HuH-7.5 (cell line): ENCODE results near the gene KCNK10.

ENCODE experiments used
- DNase-seq: peaks from one replicate; pipeline ENCODE4 v3.0.0; 2011; ENCODE audit warnings: low spot score

The KCNK10 gene, protein sequence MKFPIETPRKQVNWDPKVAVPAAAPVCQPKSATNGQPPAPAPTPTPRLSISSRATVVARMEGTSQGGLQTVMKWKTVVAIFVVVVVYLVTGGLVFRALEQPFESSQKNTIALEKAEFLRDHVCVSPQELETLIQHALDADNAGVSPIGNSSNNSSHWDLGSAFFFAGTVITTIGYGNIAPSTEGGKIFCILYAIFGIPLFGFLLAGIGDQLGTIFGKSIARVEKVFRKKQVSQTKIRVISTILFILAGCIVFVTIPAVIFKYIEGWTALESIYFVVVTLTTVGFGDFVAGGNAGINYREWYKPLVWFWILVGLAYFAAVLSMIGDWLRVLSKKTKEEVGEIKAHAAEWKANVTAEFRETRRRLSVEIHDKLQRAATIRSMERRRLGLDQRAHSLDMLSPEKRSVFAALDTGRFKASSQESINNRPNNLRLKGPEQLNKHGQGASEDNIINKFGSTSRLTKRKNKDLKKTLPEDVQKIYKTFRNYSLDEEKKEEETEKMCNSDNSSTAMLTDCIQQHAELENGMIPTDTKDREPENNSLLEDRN

DNA sequence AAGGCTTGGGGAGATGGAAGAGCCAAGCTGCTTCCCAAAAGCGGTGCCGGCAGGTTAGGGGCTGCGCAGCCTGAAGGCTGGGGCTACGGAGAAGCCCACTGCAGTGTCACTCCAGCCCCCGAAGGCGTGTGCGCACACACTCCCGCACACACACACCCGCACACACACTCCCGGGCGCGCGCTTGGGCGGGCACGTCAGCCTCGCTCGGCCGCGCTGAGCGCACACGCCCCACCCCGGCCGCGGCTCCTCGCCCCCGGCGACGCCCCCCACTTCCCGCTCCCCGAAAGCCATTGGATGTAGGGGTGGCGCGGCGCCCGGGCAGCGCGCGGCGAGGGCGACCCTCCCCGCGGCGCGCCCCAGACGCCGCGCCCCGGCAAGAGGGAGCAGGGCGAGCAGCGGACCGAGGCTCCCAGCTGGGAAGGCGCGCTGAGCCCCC lies at the start of gene KCNK10:
Gene KCNK10 (minus strand): TSS at position 184 of the 437 bp plus-strand sequence. CDS start 471 bp downstream, outside the sequence.
- no peak for DNase-seq

DNA sequence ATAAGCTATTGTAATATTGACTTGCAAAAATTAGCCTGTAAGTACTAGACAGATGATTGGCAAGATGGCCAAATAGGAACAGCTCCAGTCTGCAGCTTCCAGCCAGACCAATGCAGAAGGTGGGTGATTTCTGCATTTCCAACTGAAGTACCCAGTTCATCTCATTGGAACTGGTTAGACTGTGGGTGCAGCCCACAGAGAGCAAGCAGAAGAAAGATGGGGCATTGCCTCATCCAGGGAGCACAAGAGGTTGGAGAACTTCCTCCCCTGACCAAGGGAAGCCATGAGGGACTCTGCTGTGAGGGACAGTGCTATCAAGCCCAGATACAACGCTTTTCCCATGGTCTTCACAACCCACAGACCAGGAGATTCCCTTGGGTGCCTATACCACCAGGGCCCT lies 46.4 kb upstream of the KCNK10 start:
- no peak for DNase-seq

DNA sequence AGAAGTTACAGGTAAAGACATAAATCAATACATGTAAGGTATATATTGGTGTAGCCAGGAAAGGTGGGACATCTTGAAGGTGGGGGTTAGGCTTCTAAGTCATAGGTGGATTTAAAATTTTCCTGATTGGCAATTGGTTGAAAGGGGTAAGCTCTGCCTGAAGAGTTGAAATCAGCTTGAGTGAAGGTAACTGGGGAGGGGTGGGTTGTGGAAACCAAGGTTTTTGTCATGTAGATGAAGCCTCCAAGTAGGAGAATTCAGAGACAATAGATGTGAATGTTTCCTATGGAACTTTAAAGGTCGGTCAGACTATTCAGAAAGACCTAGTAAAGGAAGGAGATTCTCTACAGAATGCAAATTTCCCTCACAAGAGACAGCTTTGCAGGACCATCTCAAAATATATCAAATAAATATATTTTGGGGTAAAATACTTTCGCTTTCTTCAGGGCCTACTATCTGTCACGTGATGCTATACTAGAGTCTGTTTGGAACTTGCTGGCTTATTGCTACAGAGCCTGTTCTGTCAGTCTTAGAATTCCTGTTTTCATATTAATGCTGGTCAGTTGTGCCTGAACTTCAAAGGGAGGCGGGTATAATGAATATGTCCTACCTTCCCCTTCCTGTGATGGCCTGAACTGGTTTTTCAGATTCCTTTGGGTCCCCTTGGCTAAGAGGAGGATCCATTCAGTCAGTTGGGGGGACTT lies 41.8 kb upstream of the KCNK10 start:
- no peak for DNase-seq

DNA sequence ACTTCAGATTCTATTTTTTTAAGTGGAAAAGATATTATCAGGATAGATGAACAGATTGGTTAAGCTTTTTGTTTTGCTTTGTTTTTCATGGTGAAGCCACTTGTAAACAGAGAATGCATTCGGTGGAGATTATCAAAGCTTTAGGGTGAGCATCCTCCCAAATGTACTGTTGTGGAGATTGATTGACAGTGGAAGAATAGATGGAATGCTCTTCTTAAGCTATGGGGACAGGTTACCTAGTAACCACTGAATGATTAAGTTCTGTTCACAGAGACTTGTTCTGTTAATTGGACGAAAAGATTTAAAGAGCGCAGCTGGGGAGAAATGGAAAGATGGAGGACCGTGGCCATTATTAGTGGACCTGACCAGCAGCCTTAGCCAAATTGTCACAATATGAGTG lies 40.6 kb upstream of the KCNK10 start:
- no peak for DNase-seq

DNA sequence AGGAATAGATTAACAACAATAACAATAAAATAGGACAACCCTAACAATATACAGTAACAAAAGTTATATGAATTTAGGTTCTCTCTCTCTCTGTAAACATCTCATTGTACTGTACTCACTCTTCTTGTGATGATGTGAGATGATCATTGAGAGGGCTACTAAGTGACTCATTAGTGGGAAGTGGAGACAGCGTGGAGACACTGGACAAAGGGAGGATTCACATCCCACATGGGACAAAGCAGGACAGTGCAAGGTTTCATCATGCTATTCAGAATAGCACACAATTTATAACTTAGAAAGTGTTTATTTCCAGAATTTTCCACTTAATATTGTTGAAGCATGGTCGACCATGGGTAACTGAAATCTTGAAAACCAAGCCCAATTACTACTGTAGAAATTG lies 36.4 kb upstream of the KCNK10 start:
- no peak for DNase-seq

DNA sequence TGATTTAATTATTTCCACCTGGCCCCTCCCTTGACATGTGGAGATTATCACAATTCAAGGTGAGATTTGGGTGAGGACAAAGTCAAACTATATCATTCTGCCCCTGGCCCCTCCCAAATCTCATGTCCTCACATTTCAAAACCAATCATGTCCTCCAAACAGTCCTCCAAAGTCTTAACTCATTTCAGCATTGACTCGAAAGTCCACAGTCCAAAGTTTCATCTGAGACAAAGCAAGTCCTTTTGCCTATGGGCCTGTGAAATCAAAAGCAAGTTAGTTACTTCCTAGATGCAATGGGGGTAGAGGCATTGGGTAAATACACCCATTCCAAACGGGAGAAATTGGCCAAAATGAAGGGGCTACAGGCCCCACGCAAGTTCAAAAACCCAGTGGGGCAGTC lies 31.3 kb upstream of the KCNK10 start:
- DNase-seq = no peak

DNA sequence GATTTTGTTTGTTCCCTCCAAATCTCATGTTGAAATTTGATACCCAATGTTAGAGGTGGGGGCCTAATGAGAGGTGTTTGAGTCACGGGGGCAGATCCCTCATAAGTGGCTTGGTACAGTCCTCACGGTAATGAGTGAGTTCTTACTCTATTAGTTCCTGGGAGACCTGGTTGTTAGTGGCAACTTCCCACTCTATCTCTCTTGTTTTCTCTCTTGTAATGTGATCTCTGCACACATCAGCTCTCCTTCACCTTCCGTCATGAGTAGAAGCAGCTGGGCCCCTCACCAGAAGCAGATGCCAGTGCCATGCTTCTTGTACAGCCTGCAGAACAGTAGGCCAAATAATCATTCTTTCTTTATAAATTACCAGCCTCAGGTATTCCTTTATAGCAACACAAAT lies 29.6 kb upstream of the KCNK10 start:
- DNase-seq = no peak

DNA sequence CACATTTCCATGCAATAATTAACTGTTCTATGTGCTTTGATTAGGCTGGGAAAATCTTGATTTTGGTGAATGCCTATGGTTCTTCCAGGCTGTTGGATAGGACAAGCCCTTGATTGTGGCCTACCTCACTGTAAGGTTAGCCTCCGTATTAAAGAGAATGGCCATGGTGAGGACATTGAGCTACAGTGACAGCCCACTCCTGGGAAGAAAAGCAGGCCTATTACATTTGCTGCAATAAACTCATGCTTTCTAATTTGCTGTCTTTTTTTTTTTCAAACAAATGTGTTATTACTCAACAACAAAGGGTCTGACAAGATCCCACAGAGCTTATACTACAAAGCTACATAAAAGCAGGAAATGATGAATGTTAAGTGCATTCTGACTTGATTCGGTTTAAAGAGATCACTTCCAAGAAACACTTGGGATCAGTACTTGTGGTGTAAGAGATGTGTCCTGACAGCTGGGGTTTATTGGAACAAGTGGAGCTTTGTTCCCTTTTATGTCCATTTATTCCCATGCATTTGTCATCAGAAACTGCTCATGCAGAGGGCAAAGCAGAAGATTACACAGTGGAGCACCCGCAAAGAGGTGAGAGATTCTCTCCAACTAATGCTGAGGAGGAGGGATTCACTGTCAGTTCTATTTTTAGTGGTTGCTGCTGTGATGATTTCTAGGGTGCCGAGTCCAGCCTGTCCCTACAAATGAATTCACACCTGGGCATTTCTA lies 29.1 kb upstream of the KCNK10 start:
- no peak for DNase-seq

DNA sequence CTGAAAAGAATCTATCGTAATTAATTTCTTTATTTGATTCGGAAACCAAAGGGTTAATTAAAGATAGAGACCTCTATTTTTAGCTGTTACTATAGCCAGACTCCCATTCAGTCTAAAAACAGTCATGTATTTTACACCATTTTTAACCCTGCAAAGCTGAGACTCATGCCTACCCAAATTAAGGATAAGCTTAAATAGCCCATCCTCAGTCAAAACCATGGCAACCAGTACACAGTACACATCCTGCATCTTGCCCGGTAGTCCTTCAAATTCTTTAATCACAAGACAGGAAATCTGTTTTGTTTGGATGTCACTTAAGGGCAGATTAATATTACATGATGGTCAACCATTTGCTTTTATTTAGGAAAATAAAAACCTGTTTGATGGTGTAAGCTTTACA lies 25.5 kb upstream of the KCNK10 start:
- no peak for DNase-seq

DNA sequence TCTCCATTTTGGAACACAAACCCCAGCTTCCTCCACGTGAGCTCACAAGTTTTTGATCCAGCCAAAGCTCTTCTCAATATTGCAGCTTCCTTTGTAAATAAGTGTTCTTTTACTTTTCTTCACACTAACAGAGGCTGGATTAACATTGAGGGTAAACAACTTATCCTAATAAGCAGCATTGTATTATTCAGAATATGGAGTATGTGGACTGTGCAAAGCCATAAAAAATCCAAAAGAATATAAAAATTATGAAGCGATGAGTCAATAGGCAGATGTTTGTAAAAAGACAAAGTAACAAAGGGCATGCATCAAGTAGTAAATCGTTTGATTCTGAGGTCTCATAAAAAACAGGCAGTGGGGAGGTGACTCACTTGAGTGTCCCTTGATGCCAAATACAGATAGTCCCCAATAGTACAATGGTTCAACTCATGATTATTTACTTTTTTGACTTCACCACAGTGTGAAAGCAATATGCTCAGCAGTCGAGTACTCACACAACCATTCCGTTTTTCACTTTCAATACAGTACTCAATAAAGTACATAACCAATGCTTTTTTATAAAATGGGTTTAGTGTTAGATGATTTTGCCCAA lies 23.1 kb upstream of the KCNK10 start:
- no peak for DNase-seq

DNA sequence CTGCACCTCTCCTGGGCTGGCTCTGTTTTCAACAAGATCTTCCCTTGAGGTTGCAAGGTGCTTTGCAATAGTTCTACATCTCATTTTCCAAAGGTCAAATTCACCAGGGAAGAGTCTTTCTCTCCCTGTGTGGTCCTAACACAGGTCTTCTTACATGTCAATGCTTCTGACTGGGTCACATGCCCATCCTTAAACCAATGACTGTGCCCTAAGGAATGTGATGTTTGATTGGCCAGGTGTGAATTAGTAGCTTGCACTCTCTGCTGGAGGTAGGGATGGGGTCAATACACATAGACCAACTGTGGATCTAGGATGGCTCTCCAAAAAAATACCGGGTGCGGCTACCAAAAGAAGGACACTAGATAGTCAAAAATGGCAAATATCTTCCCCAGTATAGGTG lies 19.9 kb upstream of the KCNK10 start:
- no peak for DNase-seq

DNA sequence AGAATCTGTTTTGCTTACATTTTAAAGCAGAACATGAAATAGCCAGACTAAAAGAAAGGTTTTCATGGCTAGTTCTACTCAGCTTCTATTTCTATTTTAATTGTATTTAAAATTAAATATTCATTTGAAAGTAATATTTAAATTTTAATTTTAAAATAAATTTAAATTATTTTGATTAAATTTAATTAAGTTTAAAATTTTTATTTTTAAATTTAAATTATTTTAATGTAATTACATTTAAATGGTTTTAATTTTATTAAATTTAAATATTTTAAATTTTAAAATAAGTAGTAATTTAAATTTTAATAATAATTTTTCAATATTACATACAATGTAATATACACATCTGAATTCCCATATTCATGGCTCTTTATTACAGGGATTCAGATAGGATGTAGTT lies 17.3 kb upstream of the KCNK10 start:
- DNase-seq = no peak

DNA sequence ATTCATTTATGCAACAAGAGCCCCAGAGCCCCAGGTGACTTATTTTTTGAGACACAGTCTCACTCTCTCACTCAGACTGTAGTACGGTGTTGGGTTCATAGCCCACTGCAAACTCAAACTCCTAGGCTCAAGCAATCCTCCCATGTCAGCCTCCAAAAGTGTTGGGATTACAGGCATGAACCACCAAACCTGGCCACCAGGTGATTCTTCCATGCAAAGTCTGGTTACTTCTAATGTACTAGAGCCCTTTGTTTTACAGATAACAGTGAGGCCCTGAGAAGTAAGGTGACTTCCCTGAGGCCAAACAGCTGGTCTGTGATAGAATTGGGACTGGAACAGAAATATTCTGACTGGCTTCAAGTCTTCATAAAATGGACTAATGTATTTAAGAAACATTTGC lies 10.0 kb upstream of the KCNK10 start:
- DNase-seq = no peak

DNA sequence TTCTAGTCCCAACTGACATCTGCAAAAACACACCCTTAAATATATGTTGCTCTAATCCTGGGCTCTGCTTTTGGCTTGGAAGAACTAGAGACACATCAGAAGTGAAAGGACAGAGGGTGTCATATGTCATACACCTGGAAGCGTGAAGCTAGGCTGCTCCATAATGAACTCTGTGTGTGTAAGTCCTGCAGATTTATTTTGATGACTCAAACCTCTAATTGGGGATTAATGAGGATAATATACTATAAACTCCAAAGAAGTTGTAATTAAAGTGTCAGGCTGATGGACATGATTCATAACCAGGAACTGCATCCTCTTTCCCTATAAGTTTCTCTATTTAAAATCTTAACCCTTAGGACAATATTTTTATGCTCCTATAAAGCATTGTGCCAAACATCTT lies 4.4 kb upstream of the KCNK10 start:
- no peak for DNase-seq

DNA sequence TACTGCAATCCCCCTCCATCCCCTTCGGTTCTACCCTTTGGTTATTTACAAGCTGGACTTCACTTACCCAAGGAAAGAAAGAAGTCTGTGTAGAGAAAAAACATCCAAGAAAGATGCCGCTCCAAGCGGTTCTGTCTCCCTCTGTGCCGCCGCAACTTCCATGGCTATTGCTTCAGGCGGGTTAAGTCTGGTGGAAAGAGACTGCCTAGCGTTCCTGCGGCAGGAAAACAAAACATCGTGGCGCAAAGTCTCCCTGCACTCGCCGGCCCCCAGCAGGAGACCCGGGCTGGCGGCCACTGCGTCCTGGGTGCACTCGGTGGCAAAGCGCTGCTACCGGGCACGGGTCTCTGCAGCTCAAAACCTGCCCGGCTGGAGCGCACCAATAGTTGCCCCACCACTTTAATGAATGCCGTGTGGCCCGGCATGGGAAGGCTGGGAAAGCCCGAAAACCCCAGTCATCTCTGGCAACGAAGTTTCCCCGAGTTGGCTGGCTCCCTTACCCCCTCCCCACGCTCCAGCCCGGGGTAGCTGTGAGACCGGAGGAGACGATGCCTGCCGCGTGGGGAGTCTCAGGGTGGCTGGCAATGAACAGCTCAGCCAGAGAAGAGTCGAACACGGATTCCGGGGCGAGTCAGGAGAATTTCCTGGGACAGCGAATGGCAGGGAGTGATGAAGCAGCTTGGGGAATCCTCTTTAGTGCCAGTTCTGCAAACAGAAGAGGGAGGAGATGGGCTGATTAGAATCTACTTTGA lies 3.5 kb upstream of the KCNK10 start:
- no peak for DNase-seq

DNA sequence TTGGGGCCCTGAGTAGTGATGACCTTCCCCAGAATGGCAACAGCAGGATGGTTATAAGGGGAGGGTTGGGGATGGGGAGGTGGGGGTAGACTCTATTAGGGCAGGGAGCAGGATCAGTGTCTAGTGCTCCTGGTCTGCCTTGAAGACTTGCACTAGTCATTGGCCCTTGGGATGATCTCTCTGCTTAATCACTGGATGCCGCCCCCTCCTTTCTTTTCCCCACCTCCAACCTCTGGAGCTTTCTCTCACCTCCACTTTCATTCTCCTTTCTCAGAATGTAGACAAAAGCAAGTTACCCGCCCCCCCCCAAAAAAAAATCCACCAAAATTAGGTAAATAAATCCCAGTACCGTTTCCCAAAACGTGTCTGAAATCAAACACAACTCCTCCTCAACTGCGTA lies 2.8 kb upstream of the KCNK10 start:
- DNase-seq = no peak

DNA sequence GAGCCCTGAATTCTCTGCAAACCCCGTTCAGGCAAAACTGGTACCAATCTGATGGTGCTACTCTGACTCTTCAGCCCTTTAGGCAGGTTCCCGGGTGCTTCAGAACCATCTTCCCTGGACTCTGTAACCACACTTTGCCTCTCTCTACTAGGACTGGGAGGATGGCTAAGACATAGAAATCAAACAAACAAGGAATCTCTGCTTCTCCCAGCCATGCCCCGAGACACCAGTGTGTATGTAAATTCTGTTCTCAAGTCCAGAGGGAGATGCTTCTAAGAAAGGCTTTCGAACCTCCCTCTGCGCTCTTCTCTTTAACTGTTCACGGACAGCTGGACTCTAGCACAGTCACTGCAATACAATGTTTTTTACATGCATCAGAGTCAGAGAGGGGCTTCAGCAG lies 1.9 kb upstream of the KCNK10 start:
- DNase-seq = no peak

DNA sequence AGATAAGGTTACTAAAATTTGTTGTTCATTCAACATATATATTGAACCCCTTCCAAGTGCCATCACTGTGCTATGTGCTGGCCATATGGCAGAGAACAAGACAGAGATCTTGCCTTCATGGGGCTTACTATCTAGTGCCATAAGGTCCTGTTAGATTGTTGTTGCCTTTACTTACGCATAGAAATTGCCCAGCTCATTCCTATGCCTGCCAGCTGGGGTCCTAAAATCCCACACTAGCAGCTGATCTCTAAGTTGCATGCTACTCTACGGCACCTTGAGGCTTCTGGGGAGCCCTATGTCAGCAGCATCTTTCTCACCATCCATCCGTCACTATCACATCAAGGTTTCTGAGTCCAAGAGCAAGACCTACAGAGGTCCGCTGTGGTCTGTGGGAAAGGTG lies 1.4 kb upstream of the KCNK10 start:
- DNase-seq = no peak

DNA sequence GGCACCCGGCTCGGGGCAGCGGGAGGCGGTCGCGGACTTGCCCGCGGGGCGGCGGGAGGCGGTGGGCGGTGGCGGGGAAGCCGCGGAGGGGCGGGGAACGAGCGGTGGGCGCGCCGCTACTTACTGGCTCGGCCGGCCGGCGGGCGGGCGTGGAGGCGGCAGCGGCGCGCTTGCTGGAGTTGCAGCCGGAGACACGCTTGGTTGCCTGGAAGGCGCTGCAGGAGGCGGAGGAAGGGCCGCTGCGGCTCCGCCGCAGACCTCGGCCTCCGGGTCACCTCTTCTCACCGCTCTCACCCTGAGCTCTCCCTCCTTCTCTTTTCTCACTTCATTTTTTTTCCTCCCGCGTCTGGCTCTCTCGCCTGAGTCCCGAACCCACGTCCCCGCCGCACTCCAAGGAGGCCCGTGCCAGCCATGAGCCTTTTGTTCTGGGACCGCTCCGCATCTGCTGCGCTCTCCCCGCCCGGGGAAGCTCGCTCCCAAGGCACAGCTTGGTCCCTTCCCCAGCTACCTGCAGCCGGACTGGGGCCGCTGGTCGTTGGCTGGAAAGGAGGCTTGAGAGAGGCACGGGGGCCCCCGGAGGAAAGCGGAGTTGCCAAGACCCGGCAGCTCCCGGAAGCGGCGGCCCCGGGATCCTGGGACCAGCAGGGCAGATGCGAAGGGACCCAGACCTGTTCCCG lies 592 bp upstream of the KCNK10 start:
- peak; percentile 35 for DNase-seq

DNA sequence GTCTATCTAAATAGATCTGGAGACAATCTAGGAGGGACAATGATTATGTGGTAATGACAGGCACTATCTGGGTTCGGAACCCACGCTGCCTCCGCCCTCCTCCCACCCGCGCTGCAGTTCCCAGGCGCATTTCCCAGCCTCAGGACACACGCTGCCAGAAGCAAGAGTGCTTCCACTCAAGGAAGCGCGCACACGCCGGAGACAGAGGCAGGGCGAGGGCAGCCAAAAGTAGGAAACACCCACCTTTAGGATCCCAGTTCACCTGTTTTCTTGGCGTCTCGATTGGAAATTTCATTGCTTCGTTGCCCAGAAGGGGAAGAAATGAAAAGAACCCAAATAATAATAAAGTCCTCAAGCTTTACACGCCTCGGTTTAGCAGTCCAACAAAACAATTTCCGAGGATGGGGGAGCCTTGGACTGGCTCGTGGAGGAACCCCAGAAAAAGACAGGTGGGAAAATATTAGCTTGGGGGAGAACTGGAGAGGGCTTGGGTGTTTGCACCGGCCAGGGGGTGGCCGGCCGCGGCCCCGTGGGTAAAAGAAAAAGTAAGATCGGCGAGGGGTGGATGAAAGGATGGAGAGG lies 474 bp downstream of the KCNK10 start:
- DNase-seq = no peak
